HG03571 (cell line): ENCODE results near the gene SEMA3D.
"Not testable (repeated sequence)": the region's sequence is repeated elsewhere in the genome, so short reads cannot be mapped to it uniquely, and the experiment has no call there.

Source experiments
- ATAC-seq: cut with Tn5 transposase; IDR thresholded peaks from one replicate; pipeline ENCODE4 v1.9.1; 2021; ENCODE audit not compliant: unreplicated experiment

The SEMA3D gene

DNA sequence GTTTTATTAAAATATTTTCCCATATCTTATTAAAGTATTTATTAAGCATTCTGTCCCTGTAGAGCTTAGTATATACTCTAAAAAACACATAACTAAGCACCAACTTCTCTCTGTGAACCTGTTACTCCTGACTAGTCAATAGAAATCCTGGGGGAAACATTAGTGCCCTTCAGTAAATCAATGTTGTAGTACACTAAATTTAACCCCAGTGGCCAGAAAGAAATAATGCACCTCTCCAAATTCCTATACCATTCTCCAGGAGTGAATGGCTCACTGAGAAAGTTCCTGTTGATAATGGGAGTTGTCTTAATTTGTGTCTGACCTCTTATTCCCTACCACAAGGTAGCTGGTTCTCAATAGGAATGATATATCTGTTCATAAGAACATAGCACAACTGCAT lies 188.2 kb downstream of the SEMA3D start:
- ATAC-seq: no peak

GRCh38 chr7:84997626-84998025 lies 189.2 kb downstream of the SEMA3D start:
- ATAC-seq: no peak

DNA sequence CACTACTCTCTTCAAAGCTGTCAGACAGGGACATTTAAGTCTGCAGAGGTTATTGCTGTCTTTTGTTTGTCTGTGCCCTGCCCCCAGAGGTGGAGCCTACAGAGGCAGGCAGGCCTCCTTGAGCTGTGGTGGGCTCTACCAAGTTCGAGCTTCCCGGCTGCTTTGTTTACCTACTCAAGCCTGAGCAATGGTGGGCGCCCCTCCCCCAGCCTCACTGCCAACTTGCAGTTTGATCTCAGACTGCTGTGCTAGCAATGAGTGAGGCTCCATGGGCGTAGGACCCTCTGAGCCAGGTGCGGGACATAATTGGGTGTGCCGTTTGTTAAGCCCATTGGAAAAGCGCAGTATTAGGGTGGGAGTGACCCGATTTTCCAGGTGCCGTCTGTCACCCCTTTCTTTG lies 193.9 kb downstream of the SEMA3D start:
- not testable (repeated sequence) for ATAC-seq

DNA sequence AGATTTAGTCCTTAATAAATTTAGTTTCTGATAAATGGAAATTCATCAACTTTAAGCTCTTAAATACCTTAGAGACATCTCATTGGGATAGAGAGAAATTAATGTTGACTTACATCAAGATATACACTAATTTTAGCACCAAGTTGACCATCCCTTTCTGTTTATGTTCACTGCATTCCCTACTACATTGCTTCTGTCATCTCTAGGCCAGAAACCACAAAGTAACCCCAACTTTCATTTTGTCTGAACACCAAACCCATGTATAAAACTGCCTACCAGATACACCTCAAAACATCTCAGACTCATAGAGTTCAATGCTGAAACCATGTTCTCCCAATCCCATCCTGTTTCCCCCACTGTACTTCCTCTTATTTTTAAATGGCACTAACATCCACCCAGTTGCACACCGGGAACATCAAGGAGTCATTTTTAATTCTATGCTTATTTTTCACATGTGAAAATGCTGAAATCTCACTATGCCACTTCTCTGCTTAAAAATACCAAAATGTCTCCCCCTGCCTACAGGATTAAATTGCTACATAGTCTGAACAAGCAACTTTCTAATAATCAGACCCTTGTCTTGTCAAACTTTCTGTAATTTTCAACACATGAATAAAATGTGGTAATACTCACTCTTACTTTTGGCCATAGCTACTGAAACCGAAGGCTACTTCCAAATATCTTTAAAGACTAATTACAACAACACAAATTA lies 201.6 kb downstream of the SEMA3D start:
- ATAC-seq: no peak

GRCh38 chr7:84982199-84982598 lies 204.7 kb downstream of the SEMA3D start:
- ATAC-seq: no peak

GRCh38 chr7:84981055-84981976 lies 205.5 kb downstream of the SEMA3D start:
- no peak for ATAC-seq

DNA sequence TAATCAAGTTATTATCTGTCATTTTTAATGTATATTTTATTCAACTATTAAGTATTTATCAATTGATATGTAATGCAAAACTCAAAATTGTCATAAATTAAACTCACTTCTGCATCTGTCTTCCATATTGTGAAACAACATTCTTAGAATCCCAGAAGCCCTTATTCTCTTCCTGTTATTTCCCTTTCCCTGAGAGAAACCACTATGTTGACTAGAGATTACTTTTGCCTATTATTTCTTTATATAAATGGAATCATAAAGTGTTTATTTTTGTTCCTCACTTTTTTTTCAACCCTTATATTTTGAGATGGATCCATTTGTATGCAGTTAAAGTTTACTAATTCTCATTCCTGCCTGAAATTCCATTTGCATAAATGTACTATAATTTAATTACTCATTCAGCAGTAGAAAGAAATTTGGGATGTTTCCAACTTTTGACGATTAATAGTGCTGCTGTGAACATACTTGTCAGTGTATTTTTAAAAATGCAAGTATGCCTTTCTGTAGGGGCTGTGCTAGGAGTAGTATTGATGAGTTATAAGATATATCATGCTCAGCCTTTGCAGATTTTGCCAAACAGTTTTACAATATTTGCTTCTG lies 211.2 kb downstream of the SEMA3D start:
- ATAC-seq: no peak

GRCh38 chr7:84971360-84971759 lies 215.5 kb downstream of the SEMA3D start:
- ATAC-seq: no peak

DNA sequence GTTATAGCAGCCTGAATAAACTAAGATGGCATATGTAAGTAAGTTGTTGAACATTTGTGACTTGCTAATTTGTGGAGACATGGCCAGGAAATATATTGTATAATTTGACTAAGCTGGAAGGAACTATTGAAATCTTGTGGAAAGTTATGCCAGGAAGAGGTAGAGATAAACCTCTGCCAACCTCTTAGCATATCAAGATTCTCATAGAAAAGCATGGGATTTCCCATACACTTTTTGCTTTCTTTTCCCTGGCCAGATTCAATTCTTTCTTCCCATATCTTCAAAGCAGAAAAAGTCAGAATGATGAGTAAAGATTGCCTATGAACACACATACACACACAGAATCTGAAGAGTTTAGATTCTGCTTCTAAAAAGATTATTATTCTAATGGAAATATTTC lies 216.2 kb downstream of the SEMA3D start:
- no peak for ATAC-seq

GRCh38 chr7:84953234-84953633 lies 233.6 kb downstream of the SEMA3D start:
- ATAC-seq: no peak

GRCh38 chr7:84950836-84951235 lies 236.0 kb downstream of the SEMA3D start:
- ATAC-seq: no peak

DNA sequence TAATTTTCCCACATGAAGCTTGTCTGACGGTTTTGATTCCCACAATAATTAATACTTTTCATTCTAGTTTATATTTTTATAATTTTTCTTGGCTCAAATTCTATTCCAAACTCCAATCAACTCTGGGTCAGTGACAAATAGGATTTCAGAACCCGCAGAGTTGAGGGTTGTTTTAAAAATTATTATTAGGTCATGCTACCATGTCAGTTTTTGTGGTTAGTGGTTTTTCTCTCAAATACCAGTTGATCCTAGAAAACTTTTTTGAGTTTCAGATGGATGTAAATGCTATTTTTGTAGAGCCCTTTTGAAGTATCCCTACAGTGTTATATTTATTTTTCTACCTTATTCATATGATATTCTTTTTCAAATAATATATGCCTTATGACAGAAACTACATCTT lies 237.4 kb downstream of the SEMA3D start:
- no peak for ATAC-seq

DNA sequence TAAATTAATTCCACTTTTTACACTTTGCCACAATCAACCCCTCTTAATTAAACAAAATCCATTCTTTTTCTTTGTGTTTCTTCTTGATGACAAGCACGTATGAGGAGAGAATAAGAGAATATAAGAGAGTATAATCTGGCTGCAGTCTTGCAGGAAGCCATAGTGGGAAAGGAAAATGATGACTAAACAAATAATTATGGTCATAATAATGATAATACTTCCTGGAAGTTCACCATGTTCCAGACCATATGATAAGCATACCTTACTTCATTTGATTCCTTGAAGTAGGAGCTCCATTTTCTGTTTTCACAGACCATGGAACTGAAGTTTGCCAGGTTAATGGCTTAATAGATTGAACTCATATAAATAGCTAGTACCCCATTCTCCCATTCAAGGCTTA lies 237.8 kb downstream of the SEMA3D start:
- no peak for ATAC-seq

GRCh38 chr7:84948634-84949033 lies 238.2 kb downstream of the SEMA3D start:
- ATAC-seq: no peak

DNA sequence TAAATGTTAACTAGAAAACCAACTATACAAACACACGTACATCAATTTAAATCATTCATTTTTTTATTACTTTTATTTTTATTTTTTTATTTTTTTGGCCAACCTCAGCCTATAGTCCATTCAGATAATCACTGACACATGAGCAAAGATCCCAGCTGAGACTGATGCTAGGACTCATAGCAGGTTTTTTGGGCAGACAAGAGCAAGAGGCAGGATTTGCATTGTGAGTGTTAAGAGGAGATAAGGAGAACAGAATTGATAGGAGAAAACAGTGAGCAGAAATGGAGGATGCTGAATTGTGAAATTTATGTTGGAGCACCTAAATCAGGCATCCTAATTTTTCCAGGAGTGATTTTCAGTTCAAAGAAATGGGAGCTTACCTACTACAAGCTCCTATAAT lies 240.3 kb downstream of the SEMA3D start:
- no peak for ATAC-seq
